Loucy (cell line): ENCODE results near the gene GRPEL1.
"Not testable (repeated sequence)": the region's sequence is repeated elsewhere in the genome, so short reads cannot be mapped to it uniquely, and the experiment has no call there.

ENCODE experiments used
- H2AFZ ChIP-seq: fragments of 200-600 bp; sonication (generic); 2 replicates; pipeline ENCODE4 v1.6.0; 2016; ENCODE audit warnings: antibody characterized with exemption, mild to moderate bottlenecking, low read length, moderate library complexity
- H3F3A ChIP-seq: fragments of 200-600 bp; 2 replicates; pipeline ENCODE4 v1.6.0; 2016; ENCODE audit warnings: antibody characterized with exemption, low read depth, mild to moderate bottlenecking
- H3K27me3 ChIP-seq: fragments of 200-600 bp; sonication (generic); 2 replicates; pipeline ENCODE4 v1.6.1; 2014; ENCODE audit warnings: low read length, mild to moderate bottlenecking; ENCODE audit not compliant: insufficient read depth, poor library complexity, severe bottlenecking
- H3K36me3 ChIP-seq: fragments of 200-600 bp; sonication (generic); 2 replicates; pipeline ENCODE4 v1.6.1; 2016; ENCODE audit warnings: low read length; ENCODE audit not compliant: insufficient read depth
- H3K4me1 ChIP-seq: fragments of 200-600 bp; sonication (generic); 2 replicates; pipeline ENCODE4 v1.5.1; 2014; ENCODE audit warnings: low read length, mild to moderate bottlenecking; ENCODE audit not compliant: insufficient read depth, poor library complexity, severe bottlenecking
- H3K4me2 ChIP-seq: fragments of 200-600 bp; sonication (generic); 2 replicates; pipeline ENCODE4 v1.6.0; 2014; ENCODE audit warnings: antibody characterized with exemption, low read length, low read depth, mild to moderate bottlenecking; ENCODE audit not compliant: poor library complexity, severe bottlenecking
- H3K4me3 ChIP-seq: fragments of 200-600 bp; sonication (generic); 2 replicates; pipeline ENCODE4 v1.5.1; 2014; ENCODE audit warnings: low read length, mild to moderate bottlenecking, mixed read lengths; ENCODE audit not compliant: poor library complexity, severe bottlenecking
- H3K79me2 ChIP-seq: fragments of 200-600 bp; sonication (generic); 2 replicates; pipeline ENCODE4 v1.6.1; 2014; ENCODE audit warnings: low read length; ENCODE audit not compliant: insufficient read depth
- H3K9ac ChIP-seq: fragments of 200-600 bp; sonication (generic); 2 replicates; pipeline ENCODE4 v1.6.0; 2014; ENCODE audit warnings: mild to moderate bottlenecking, low read depth, low read length, moderate library complexity; ENCODE audit not compliant: poor library complexity, severe bottlenecking
- H3K9me2 ChIP-seq: fragments of 200-600 bp; sonication (generic); replicated peaks from 2 replicates; pipeline ENCODE4 v1.6.1; 2016; ENCODE audit warnings: low read depth, low read length, mixed read lengths
- H3K9me3 ChIP-seq: fragments of 200-600 bp; sonication (generic); 2 replicates; pipeline ENCODE4 v1.6.1; 2014; ENCODE audit warnings: mild to moderate bottlenecking, antibody characterized with exemption, low read length, low read depth; ENCODE audit not compliant: insufficient read depth
- H4K20me1 ChIP-seq: fragments of 200-600 bp; sonication (generic); 2 replicates; pipeline ENCODE4 v1.6.0; 2014; ENCODE audit warnings: antibody characterized with exemption, low read length, mild to moderate bottlenecking; ENCODE audit not compliant: insufficient read depth, poor library complexity, severe bottlenecking
- CTCF ChIP-seq: fragments of 200-600 bp; sonication (generic); conservative IDR thresholded peaks from 2 replicates; pipeline ENCODE4 v1.5.1; 2014; ENCODE audit warnings: mild to moderate bottlenecking, antibody characterized with exemption, low read length
- EZH2phosphoT487 ChIP-seq: fragments of 200-600 bp; IDR thresholded peaks from 2 replicates; pipeline ENCODE4 v1.6.1; 2018; ENCODE audit warnings: antibody characterized with exemption, mild to moderate bottlenecking, moderate library complexity, borderline replicate concordance

Gene GRPEL1

GRCh38 chr4:7083597-7084563 lies 16.0 kb upstream of the GRPEL1 start:
- Histone ChIP-seq H3K4me2 (no peak overlapping the region), H3F3A (no peaks in the 10 kb centered on the region), H3K4me1 (no peaks in the 10 kb centered on the region), H3K9ac (no peak overlapping the region), H3K36me3 (no peaks in the 10 kb centered on the region), H3K9me2 (no peaks in the 10 kb centered on the region), H3K9me3 (no peaks in the 10 kb centered on the region), H4K20me1 (no peaks in the 10 kb centered on the region), H3K27me3 (no peaks in the 10 kb centered on the region), H3K4me3 (no peak overlapping the region), H3K79me2 (no peaks in the 10 kb centered on the region), H2AFZ (no peak overlapping the region; the same call in 1 of the 2 replicates)
- TF ChIP-seq EZH2phosphoT487 (no peak), CTCF (no peak)

- not testable (repeated sequence) for H3K4me2 ChIP-seq, H4K20me1 ChIP-seq, H2AFZ ChIP-seq, H3K79me2 ChIP-seq, H3K4me3 ChIP-seq, H3K9ac ChIP-seq, H3K36me3 ChIP-seq, H3K9me3 ChIP-seq, H3K9me2 ChIP-seq, H3K27me3 ChIP-seq, H3K4me1 ChIP-seq, H3F3A ChIP-seq
Observed at GRCh38 chr4:7079909-7080308, 12.0 kb upstream of the GRPEL1 start.

- not testable (repeated sequence) for H3K9me3 ChIP-seq, H3K79me2 ChIP-seq, H3K27me3 ChIP-seq, H4K20me1 ChIP-seq, H3K36me3 ChIP-seq, H2AFZ ChIP-seq, H3K4me3 ChIP-seq, H3K9me2 ChIP-seq, H3K4me1 ChIP-seq, H3K9ac ChIP-seq, H3F3A ChIP-seq, H3K4me2 ChIP-seq
Observed at GRCh38 chr4:7079483-7079882, 11.6 kb upstream of the GRPEL1 start.

- Histone ChIP-seq H3K9ac (no peak overlapping the region), H3K4me1 (no peaks in the 10 kb centered on the region), H2AFZ (no peak overlapping the region), H3F3A (no peaks in the 10 kb centered on the region), H3K4me3 (no peak overlapping the region), H3K9me3 (no peaks in the 10 kb centered on the region), H3K36me3 (no peaks in the 10 kb centered on the region), H3K27me3 (no peaks in the 10 kb centered on the region), H4K20me1 (no peaks in the 10 kb centered on the region), H3K79me2 (no peaks in the 10 kb centered on the region), H3K4me2 (no peak overlapping the region), H3K9me2 (no peaks in the 10 kb centered on the region)
- TF ChIP-seq CTCF (no peak), EZH2phosphoT487 (no peak)
Observed at GRCh38 chr4:7078025-7078424, 10.2 kb upstream of the GRPEL1 start.
